GM18907 (cell line): ENCODE measurements around the gene TARS3.
A peak's percentile ranks its signal among the peaks of the same experiment; 100 is the strongest.
"Not testable (repeated sequence)": the region's sequence is repeated elsewhere in the genome, so short reads cannot be mapped to it uniquely, and the experiment has no call there.

ENCODE experiments used
- ATAC-seq: cut with Tn5 transposase; IDR thresholded peaks from one replicate; pipeline ENCODE4 v1.9.1; 2021; ENCODE audit warnings: mild to moderate bottlenecking, moderate library complexity; ENCODE audit not compliant: unreplicated experiment

Gene TARS3

DNA sequence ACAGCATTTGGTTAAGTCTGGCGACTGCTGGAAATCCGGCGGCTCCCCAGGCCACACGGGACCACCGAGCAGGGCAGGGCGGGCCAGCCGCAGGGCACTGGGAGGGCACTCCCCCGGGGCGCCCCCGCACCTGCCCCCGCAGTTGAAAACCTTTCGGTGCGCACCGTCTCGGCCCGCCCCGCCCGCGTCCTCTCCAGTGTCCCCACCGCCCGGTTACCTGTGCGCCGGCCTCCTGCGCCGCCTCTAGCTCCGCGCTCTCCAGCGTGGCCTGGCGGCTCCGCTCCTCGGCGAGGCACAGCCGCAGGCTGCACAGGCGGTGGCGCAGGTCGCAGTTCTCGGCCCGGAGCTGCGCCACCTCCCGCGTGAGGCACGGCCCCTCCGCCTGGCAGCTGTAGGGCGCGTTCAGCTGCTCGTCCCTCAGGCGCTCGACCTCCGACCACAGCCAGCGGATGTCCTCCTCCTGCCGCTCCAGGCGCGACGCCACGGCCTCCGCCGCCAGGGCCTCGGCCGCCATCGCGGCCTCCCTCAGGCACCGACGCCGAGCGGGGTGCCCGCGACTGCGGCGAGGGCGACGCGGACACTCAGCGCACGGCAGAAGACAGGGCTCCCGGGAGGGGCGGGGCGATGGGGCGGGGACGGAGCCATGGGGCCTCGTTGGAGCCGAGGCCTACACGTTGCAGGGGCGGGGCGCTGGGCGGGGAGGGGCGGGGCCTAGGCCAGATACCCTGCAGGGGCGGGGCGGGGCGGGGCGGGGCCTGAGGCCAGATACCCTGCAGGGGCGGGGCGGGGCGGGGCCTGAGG is at the start of gene TARS3:
TARS3 (minus strand) TSS at position 600 of the 801 bp plus-strand sequence; CDS start at position 514, 86 bp downstream.
- ATAC-seq = peak; percentile 86

DNA sequence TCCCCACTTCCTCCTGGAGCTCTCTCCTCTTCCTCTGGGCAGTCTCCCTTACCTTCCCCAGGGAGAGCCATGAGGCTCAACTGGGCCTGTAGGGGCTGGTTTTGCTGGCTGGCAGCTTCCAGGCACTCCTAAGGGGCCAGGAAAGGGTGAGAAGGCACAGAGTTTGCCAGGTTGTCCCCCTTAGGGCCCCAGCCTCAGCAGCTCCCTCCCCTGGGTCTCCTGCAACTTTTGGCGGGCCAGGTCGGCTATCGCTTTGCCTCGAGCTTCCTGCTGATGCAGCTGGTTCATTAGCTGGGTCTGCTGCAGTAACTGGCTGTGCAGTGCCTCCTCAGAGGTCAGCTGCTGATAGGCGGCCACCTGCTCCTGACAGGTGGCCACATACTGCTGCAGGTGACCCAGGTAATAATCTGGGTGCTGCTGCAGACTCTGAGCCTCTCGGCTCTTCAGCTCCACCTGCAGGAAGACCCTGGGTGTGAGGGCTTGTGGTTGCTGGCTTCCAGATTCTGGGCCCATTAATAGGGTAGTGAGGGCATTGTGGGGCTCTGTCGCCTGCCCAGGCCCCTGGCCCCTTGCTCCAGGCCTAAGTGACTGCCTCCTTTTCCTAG is 49.3 kb upstream of the TARS3 start:
- ATAC-seq = no peak

DNA sequence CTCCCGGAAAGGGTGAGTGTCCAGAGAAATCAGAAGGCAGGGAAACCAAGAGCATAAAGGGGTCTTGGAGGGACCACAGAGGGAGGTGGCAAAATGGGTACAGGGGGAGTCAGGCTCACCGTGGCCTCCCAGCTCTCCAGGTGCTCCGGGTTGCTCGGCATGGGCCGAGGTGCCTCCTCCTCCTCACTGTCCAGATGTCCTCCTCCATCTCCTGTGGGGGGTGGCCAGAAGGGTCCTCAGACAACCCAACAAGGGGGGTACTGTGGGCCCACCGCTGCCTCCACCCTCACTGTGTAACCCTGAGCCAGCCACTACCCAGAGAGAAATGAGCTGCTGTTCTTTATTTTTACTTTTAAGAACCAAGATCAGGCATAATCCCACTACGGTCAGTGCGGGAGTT is 48.6 kb upstream of the TARS3 start:
- ATAC-seq = no peak

DNA sequence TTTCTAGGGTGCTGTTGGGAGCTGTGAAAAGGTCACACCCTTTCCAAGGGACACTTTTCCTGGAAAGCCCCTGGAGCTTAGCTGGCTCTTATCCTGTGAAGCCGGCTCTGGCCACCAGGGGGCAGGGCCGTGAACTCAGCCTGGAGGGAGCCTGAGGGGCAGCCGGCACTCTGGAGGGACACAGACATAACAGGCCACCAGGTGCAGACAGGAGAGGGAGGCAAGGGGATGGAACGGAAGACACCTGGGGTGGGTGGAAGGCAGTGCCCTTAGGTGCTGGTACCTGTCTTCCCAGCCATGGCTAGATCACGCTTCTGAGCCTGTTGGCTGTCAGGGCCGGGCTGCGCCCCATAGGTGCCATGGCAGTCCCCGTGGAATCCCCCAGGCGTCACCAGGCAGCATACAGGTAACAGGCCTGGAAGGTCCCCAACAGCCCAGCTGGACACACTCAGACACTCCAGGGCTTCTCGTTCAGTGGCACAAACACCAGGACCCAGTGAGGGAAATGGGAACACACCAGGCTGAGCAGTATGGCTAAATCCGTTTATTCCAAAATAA is 42.9 kb upstream of the TARS3 start:
- not testable (repeated sequence) for ATAC-seq

DNA sequence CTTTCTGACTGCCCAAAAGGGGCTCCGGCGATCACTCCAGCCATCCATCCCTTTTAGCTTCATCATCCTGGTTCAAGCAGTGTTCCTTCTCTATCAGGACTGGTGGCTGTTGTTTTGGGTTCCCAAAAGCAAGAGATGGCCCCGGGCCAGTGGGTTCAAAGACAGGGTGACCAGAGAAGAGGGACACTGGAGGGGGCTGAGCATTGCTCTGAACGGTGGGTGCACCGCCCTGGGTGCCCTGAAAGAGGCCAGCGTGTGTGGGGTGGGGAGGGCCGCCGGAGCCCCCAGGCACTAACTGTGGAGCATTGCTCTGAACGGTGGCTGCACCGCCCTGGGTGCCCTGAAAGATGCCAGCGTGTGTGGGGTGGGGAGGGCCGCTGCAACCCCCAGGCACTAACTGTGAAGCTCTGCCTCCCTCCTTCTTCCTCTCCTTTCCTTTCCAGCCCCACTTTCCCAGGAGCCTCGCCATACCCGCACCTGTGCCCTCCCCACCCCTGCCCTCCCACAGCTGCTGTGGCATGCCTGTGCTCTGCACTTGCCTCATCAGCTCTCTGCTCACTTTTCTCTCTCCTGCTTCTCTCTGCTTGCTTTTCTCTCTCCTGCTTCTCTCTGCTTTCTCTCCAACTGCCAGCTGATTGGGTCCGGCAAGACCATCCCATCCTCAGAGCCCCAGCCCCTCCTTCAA is 41.6 kb upstream of the TARS3 start:
- ATAC-seq = no peak

DNA sequence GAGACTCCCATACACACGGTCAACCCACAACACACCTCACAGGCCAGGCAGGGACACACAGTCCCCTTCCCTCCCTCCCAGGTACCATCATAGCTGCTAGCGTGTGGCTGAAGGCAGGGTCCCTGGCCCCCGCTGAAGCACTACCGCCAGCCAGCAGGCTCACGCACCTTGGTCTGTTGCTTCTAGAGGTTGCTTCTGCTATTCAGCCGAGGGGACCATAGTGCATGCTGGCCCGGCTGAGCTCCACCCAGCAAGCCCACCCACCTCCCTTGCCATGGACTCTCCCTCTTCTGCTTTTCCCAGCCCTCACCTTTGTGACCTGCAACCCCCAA is 41.0 kb upstream of the TARS3 start:
- ATAC-seq = not testable (repeated sequence)

DNA sequence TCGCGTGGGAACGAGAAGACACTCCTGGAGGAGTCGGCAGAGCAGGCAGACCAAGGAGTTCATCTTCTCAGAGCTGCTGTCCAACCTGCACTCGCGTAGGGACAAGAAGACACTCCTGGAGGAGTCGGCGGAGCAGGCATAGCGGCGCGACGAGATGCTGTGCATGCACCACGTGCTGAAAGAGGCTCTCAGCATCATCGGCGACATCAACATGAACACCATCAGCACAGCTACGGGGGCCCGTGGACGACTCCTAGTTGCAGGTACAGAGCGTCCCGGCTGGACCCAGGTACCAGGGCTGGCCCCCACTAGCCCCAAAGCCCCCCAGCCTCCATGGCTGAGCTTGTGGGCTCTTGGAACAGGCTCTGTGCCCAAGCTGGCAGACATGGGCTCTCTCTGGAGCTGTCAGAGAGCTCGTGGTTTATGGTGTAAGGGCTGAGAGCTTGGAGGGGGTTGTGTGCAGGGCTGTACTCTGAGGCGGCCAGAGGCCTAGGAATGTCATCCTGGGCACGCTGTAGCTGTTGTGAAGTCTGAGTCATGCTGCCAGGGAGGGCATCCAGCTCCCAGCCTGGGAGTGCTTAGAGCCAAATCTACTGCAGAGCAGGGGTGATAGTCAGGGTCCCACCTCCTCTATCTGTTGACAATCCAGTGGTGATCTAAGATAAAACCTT is 40.5 kb upstream of the TARS3 start:
- not testable (repeated sequence) for ATAC-seq

DNA sequence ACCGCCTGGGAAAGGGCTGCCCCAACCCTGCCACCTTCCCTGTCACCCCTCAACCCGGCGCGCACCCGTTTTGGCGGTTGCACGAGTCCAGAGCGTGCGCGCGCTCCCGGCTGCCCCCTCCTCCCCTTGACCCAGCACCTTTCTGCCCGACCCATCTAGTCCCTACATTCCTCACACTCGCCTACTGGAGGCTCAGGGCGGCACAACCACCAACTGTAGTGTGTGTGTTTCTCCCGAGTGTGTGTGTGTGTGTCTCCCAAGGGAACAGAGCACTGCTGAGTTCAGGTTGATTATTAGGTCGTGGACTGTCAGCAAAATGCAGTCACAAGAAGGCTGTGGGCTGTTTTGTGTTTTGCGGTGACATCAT is 22.4 kb upstream of the TARS3 start:
- ATAC-seq = peak; percentile 50

DNA sequence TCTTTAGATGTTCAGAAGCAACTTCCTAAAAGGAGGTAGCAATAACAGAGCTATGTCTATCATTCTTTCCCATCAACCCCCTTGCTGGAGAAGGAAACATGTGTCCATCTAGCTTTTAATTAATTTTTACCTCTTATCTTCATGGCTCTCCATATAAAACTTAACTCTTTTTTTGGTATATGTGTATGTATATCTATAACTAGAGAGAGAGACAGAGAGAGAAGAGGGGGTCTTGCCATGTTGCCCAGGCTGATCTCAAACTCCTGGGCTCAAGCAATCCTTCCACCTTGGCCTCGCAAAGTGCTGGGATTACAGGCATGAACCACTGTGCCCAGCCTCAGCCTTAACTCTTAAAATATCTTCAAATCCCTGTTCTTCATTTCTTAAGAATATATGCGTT is 10.6 kb upstream of the TARS3 start:
- not testable (repeated sequence) for ATAC-seq

DNA sequence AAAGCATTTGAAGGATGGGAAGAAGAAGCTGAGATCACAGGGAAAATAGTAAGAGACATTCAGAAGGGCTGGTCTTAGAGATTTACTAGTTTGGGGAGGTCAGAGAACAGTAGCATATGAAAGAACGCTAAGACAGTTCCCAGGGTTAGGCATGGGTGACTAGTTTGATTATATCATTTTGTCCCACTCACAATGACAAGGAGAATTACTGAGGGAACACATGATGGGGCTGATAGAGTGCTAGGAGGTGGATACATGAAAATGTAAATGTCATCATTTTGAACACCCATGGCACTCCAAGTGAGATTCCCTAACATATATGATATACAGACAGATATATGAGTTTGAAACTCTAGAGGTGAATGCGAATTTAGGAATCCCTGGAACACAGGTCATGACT is 9.3 kb upstream of the TARS3 start:
- no peak for ATAC-seq

DNA sequence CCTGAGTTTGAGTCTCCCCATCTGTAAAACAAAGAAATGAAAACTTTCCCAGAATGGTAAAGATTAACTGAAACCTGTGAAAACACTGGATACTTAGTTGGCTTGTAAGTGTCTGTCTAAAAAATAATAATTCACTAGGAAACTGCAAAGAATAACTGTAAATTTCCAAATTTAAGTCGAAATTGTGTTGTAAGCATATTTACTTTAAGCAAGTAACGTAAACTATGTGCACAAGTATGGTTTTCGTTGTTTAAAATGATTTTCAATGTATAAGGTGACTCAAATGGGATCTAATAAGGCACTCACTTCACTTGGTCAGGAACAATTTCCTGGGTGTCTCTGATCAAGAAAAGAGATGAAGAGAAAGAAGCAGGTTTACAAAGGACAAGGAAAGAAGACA is 8.5 kb upstream of the TARS3 start:
- ATAC-seq = no peak

DNA sequence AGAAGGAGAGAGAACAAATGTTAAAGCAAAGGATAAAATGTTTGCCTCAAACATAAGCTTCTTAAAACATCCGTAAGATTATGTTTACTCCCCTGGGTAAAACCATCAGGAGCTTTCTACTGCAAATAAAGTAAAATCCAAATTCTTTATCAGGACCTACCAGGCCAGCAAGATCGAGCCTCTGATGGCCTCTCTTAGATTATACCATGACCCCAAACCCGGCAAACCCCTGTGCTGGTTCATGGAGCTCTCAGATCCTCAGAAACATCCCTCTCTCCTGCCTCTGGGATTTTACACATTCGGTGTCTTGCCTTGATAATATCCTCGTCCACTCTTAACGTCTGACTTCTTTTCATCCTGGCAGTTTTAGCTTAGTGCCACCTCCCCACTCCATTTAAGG is 7.5 kb upstream of the TARS3 start:
- ATAC-seq = no peak

DNA sequence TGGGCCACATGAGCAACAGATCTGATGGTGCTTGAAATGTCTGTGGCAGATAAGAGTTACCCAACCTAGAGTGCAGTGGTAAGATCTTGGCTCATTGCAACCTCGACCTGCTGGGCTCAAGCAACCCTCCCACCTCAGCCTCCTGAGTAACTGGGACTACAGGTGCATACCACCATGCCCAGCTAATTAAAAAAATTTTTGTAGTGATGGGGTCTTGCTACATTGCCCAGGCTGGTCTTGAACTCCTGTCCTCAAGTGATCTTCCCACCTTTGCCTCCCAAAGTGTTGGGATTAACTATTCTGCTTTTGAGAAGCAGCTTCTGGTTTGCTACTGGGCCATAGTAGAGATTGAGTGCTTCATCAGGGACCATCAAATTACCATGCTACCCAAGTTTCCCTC is 2.9 kb upstream of the TARS3 start:
- no peak for ATAC-seq

DNA sequence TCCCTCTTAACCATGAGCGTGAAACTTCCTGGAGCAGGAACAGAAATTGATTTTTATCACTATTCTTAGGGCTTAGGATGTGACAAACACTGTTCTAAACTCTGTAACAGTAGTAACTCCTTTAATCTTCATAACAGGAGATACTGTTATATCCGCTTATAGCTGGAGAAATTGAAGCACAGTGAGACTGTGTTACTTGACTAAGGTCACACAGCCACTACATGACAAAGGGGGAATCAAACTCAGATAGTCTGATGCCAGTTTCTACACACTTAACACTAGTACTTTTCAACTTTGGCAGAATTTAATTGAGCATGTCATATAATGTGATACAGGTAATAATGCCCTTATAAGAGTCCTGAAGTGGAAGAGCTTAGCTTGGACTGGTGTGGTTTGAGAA is 800 bp upstream of the TARS3 start:
- no peak for ATAC-seq

DNA sequence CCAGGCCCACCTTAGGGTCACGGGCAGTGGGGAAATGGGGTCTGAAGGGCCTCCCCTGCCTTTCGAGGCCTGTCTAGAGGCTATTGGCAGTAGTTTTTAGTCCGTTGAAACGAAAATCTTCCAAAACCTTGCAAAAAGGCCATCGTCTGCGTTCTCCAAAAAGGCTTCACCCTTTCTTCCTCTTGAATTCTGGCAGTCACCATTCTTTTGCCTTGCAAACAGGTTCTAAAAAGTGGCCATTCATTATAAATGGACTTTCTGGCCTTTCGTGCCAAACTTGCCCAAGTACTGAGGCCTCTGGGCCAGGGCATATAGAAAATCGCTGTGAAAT is 367 bp upstream of the TARS3 start:
- no peak for ATAC-seq

DNA sequence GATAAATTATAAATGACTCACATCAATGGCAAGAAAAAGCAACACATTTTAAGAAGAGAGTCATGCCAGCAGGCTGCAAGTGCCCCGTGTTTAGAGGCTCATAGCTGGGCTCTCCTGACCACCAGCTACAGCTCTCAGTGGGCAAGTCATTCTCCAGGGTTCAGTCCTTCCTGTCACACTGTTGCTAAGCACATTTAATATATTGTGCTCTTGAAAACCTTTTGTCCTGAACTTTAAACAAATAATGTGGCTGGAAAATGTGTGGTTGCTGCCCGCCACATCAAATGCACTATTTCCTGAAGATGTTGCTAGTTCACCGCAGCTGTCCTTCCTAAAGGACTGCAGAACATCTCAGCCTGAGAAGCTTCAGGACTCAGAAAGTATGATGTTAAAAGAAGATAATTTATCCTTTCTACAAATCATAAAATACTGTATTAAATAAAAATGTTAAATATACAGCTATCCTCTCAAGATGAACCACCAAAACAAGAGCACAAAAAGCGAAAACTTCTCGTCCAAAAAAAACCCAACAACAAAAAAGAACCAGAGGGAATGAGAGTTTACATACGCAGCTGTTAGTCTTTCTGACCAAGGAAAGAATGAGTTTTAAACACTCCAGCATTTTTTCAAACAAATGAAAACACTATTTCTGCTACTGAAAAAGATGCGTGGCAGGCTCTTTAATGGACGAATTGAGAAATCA is 951 bp downstream of the TARS3 start:
- ATAC-seq = peak; percentile 58

DNA sequence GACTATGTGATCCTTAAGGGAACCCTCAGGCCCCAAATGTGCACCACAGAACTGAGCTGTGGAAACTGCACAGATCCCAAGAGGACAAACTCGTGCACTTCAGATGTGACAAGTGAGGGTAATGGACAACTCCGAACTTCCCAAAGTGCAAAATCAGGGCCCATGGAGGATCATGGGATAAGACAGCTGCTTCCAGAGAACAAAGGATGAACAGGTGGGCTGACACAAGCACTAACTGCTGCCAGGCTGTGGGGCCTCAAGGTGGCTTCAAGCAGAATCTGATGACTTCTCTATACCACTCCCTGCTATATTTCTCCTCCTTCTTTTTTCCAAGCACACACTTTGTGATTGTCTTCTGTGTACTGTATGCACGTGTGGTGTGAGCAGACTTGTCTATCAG is 5.4 kb downstream of the TARS3 start:
- ATAC-seq = no peak

DNA sequence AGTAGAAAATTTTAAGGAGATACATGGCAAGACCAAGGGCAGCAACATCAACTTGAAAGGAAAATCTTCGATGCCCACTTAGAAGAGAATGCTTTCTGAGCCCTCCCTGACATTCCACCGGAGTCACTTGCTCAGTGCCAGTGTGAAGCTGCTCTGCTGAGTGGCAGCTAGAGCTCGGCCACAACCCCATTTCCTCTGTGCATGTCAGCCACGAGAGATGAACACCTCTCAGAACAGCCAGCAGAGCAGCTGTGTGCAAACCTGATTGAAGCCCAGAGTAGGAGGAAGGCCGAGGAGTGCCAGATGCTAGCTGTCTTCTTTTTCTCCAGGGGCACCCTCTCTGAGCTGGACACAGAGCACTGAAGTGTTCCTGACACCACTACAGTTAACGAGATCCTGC is 12.2 kb downstream of the TARS3 start:
- ATAC-seq = no peak

DNA sequence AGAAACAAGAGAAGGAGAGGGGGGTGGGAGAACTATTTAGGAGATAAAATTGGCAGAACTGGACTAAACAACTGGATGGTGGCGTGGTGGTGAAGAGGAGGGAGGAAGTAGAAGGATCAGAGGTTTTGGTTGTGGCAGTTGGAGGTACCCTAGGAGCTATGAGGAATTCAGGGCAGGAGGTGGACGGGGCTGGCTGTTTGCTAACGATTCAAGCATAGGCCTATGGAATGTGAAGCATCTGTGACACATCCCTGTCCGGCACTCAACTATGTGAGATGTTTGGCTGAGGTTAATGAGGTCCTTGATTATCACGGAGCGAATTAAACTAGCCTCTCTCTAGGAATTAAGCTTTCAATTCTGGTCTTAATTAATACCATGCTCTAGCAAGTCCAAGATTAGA is 13.5 kb downstream of the TARS3 start:
- no peak for ATAC-seq

DNA sequence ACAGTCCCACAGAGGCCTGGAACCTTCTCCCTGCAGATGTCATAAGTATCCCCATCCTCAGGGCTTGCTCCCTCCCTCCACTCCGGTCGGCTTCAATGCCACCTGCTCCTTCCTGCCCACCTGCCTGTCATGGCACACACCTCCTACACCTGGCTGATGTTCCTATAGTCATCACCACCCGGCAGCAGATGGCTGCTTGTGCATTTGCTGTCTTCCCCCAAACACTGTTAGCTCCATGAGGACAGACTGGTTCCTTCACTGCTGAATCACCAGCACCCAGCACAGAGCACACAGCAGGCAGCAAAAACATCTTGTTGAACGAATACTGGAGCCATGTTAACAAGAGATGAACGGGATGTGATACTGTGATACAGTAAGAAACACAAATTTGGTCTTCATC is 14.8 kb downstream of the TARS3 start:
- no peak for ATAC-seq

DNA sequence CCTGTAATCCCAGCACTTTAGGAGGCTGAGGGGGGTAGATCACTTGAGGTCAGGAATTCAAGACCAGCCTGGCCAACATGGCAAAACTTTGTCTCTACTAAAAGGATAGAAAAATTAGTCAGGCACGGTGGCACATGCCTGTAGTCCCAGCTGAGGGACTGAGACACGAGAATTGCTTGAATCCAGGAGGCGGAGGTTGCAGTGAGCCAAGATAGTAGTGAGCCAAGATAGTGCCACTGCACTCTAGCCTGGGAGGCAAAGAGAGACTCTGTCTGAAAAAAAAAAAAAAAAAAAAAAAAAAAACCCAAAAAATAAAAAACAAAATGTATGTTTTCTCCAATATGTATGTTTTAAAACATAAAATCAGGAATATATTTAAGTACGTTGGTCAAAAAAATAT is 16.3 kb downstream of the TARS3 start:
- no peak for ATAC-seq
